SK-N-DZ (cell line): ENCODE data around the gene ZNF888.
A peak's percentile ranks its signal among the peaks of the same experiment; 100 is the strongest.
"Not testable (repeated sequence)": the region's sequence is repeated elsewhere in the genome, so short reads cannot be mapped to it uniquely, and the experiment has no call there.

Source experiments
- DNase-seq: peaks from one replicate; pipeline ENCODE4 v3.0.0-alpha.2; 2015; ENCODE audit warnings: low spot score
- small RNA-seq, 2 experiments: library from RNA; depleted of rRNA; stranded (forward); fragments of <200 nt; gene quantifications; one replicate each; pipeline ENCODE3, GENCODE V24; 2014

Gene ZNF888

GRCh38 chr19:52880895-52881389 lies 42.3 kb downstream of the ZNF888 start:
- DNase-seq = no peak

GRCh38 chr19:52872996-52873395 lies 50.2 kb downstream of the ZNF888 start:
- not testable (repeated sequence) for DNase-seq

- no peak for DNase-seq
Observed at GRCh38 chr19:52871466-52871865, 51.8 kb downstream of the ZNF888 start.

- not testable (repeated sequence) for DNase-seq
Observed at GRCh38 chr19:52868031-52868430, 55.2 kb downstream of the ZNF888 start.

- DNase-seq = peak; percentile 45
Observed at GRCh38 chr19:52857378-52858191, 65.6 kb downstream of the ZNF888 start, which contains the start of gene ZNF468. TSS of gene ZNF468 (minus strand) at chr19:52857619. CDS start at chr19:52854272, 3,347 bp downstream.

- not testable (repeated sequence) for DNase-seq
Observed at GRCh38 chr19:52856540-52857377, 66.5 kb downstream of the ZNF888 start.

Small RNA genes within 50 kb of the gene (small RNA-seq; reads per million reads assigned to genes)
- 0.05 to 0.13 reads per million in 2 experiments for gene ZNF320
